ENCODE data around the gene ANKH. TPM values are rescaled to one million over a fixed set of nuclear protein-coding genes. Genes with fewer than 3 reads are reported as not detected.
A peak's percentile ranks its signal among the peaks of the same experiment; 100 is the strongest.

Gene ANKH
- polyA plus RNA-seq, 3 donors = 2.4 to 6.3 (median 3.1) TPM

GRCh38 chr5:14854799-14855198 lies 16.8 kb downstream of the ANKH start:
- no peaks in the 10 kb centered on the region for H3K79me2 ChIP-seq (ENCODE audit: insufficient read depth, low read length)
- Mint-ChIP-seq H3K4me1 (peaks cover 30% of the 10 kb centered on the region), H3K36me3 (peaks cover under 1% of the 10 kb centered on the region in 2 donors), H3K27ac (peak overlapping the region in 5 of 7 donors; percentile 32 to 81 (median 56)), H3K27me3 (ENCODE audit: low read depth in 3 of 3) (peaks cover 0 to 3% (median 0%) of the 10 kb centered on the region in 3 donors), H3K4me3 (no peak overlapping the region), H3K9me3 (peaks cover 0 to 3% (median 0%) of the 10 kb centered on the region in 7 donors)
- no peaks in the 10 kb centered on the region for H3K36me3 ChIP-seq (replicated peaks in 1 of 2; ENCODE audit: control insufficient read depth in 1 of 2, insufficient read depth in 2 of 2, low read length in 2 of 2)
- H3K4me3 ChIP-seq (replicated peaks in 1 of 3; ENCODE audit: low read depth in 2 of 3, low read length in 3 of 3) = no peak overlapping the region
- no peak overlapping the region for H3K4me2 ChIP-seq (replicated peaks; ENCODE audit: extremely low read depth, low read length, poor library complexity, severe bottlenecking)
- no peaks in the 10 kb centered on the region for H3K27me3 ChIP-seq (ENCODE audit: control insufficient read depth in 2 of 2, insufficient read depth in 2 of 2, low read length in 2 of 2)
- no peak overlapping the region for H3K27ac ChIP-seq (ENCODE audit: low read depth in 1 of 2, low read length in 2 of 2)
- no peak overlapping the region for H3K9ac ChIP-seq (ENCODE audit: insufficient read depth, low read length, poor library complexity, severe bottlenecking)
- DNase-seq = no peak
- no peaks in the 10 kb centered on the region for H3K9me3 ChIP-seq (replicated peaks in 1 of 2; ENCODE audit: control insufficient read depth in 1 of 2, insufficient read depth in 1 of 2, low read length in 2 of 2)
- no peak overlapping the region for H2AFZ ChIP-seq (ENCODE audit: insufficient read depth, low read depth, low read length, poor library complexity, severe bottlenecking)
- H4K20me1 ChIP-seq (ENCODE audit: insufficient read depth, low read length) = no peaks in the 10 kb centered on the region
- intact Hi-C loops (cut with micrococcal nuclease) = no loop called here
- no peak for TF ChIP-seq CTCF (IDR thresholded peaks at IDR 0.05)
- 97% methylated on average over 4 of the region's 4 CpGs for WGBS (ENCODE audit: insufficient coverage)
- peaks cover 10 to 23% of the 10 kb centered on the region in 2 donors for H3K4me1 ChIP-seq (ENCODE audit: control insufficient read depth in 1 of 2, insufficient read depth in 2 of 2, low read length in 2 of 2)

- peaks cover 30% of the 10 kb centered on the region for H3K4me1 Mint-ChIP-seq
Measured at GRCh38 chr5:14853685-14854084, 17.9 kb downstream of the ANKH start.

More at GRCh38 chr5:14853685-14854084, 17.9 kb downstream of the ANKH start:
- peaks cover 0 to 3% (median 0%) of the 10 kb centered on the region in 3 donors for H3K27me3 Mint-ChIP-seq (ENCODE audit: low read depth in 3 of 3)
- Histone ChIP-seq H3K9me3 (replicated peaks in 1 of 2; ENCODE audit: control insufficient read depth in 1 of 2, insufficient read depth in 1 of 2, low read length in 2 of 2) (no peaks in the 10 kb centered on the region), H3K36me3 (replicated peaks in 1 of 2; ENCODE audit: control insufficient read depth in 1 of 2, insufficient read depth in 2 of 2, low read length in 2 of 2) (no peaks in the 10 kb centered on the region), H3K27me3 (ENCODE audit: control insufficient read depth in 2 of 2, insufficient read depth in 2 of 2, low read length in 2 of 2) (no peaks in the 10 kb centered on the region), H3K4me1 (ENCODE audit: control insufficient read depth in 1 of 2, insufficient read depth in 2 of 2, low read length in 2 of 2) (peaks cover 10 to 23% of the 10 kb centered on the region in 2 donors), H4K20me1 (ENCODE audit: insufficient read depth, low read length) (no peaks in the 10 kb centered on the region), H3K4me3 (replicated peaks in 1 of 3; ENCODE audit: low read depth in 2 of 3, low read length in 3 of 3) (no peak overlapping the region), H3K79me2 (ENCODE audit: insufficient read depth, low read length) (no peaks in the 10 kb centered on the region), H3K27ac (ENCODE audit: low read depth in 1 of 2, low read length in 2 of 2) (no peak overlapping the region), H3K9ac (ENCODE audit: insufficient read depth, low read length, poor library complexity, severe bottlenecking) (no peak overlapping the region), H3K4me2 (replicated peaks; ENCODE audit: extremely low read depth, low read length, poor library complexity, severe bottlenecking) (no peak overlapping the region), H2AFZ (ENCODE audit: insufficient read depth, low read depth, low read length, poor library complexity, severe bottlenecking) (no peak overlapping the region)
- DNase-seq = no peak
- no peak overlapping the region for H3K27ac Mint-ChIP-seq
- peaks cover 1 to 5% of the 10 kb centered on the region in 2 donors for H3K36me3 Mint-ChIP-seq
- H3K9me3 Mint-ChIP-seq = peaks cover 0 to 3% (median 0%) of the 10 kb centered on the region in 7 donors
- H3K4me3 Mint-ChIP-seq = no peak overlapping the region
- intact Hi-C loops (cut with micrococcal nuclease) = no loop called here
- WGBS (ENCODE audit: insufficient coverage) = no CpG with 5 or more reads among the region's 4 CpGs
- no peak for TF ChIP-seq CTCF (IDR thresholded peaks at IDR 0.05)
